Omental fat pad (tissue), 4 donors: ENCODE results near the gene PI4KB. TPM values are rescaled to one million over a fixed set of nuclear protein-coding genes. Genes with fewer than 3 reads are reported as not detected.

ENCODE experiments used
- ATAC-seq: fragments of 150-250 bp; one replicate; pipeline ENCODE4 v1.9.1; 2016; ENCODE audit warnings: mild to moderate bottlenecking, moderate library complexity; ENCODE audit not compliant: low FRiP score
- DNase-seq: peaks from one replicate; pipeline ENCODE4 v3.0.0-alpha.2; 2019; ENCODE audit warnings: low spot score
- total RNA-seq, 4 donors: library from RNA; depleted of rRNA; stranded (reverse); fragments of >200 nt; gene quantifications; one replicate each; pipeline ENCODE4 v1.1.0, GENCODE V29; 2016
- TF ChIP-seq, protein P1 (sequence below), 3 donors: fragments of 450-650 bp; IDR thresholded peaks; one replicate each; pipeline ENCODE4 v1.5.1; 2016 to 2017; ENCODE audit warnings: antibody characterized with exemption in 3 of 3, mild to moderate bottlenecking in 3 of 3, moderate library complexity in 2 of 3

PI4KB gene
- 100 to 1,000 TPM in 1 of 4 donors, 10 to 100 TPM in 3; 80.4 to 109 (median 87.2) TPM for total RNA-seq

DNA sequence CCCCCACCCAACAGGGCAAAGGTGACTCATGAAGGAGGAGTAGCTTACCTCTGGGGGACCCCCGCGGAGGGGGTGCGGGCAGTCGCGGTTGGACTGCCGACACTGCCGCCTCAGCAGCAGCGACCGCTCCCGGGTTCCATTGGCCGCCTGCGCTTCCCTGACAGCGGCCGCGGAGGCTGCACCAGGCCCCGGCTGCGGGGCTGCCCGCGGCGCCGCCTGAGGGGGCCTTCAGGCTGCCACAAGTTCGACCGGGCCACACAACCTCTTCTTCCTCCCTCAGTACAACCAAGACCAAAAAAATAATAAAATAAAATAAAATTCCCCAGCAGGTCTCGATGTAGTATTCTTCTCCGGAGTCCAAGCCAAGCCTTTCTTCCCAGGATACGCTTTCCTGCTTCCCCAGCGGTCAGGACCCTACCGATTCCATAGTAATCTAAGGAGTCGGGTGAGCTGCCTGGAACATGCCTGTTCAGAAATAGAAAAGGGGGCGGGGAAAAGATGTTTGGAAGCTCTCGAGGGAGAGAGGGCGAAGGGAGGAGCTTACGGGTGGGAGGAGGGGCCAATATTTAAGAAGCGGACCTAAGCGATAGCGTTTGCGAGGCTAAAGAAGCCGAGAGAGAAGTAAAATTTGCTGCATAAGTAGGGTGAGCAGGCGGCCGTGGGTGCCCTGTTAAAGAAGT lies at the start of gene PI4KB:
TSS of gene PI4KB (minus strand) at position 194 of the 680 bp plus-strand sequence. CDS start 10,935 bp downstream, outside the sequence.
- TF ChIP-seq, protein P1, sequence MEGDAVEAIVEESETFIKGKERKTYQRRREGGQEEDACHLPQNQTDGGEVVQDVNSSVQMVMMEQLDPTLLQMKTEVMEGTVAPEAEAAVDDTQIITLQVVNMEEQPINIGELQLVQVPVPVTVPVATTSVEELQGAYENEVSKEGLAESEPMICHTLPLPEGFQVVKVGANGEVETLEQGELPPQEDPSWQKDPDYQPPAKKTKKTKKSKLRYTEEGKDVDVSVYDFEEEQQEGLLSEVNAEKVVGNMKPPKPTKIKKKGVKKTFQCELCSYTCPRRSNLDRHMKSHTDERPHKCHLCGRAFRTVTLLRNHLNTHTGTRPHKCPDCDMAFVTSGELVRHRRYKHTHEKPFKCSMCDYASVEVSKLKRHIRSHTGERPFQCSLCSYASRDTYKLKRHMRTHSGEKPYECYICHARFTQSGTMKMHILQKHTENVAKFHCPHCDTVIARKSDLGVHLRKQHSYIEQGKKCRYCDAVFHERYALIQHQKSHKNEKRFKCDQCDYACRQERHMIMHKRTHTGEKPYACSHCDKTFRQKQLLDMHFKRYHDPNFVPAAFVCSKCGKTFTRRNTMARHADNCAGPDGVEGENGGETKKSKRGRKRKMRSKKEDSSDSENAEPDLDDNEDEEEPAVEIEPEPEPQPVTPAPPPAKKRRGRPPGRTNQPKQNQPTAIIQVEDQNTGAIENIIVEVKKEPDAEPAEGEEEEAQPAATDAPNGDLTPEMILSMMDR (IDR thresholded peaks at IDR 0.05), result no peak
- peak; percentile 68 for DNase-seq
- peak; percentile 99 for ATAC-seq

DNA sequence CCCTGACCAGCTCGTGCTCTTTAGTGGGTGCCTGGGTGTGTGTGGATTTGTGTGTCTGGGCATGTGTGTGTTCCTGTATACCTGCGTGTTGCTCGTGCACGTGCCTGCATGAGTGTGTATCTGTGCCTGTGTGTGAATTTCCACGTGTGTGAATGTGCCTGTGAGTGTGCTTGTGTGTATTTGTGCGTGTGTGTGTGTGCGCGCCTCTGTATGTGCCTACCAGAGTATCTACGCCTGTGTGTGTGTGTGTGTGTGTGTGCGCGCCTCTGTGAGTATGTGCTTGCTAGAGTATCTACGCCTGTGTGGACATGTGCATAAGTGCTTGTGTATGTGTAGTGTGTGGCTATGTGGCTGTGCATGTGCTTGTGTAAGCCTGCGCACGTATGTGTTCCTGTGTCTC lies 46.0 kb upstream of the PI4KB start:
- TF ChIP-seq, protein P1 (IDR thresholded peaks at IDR 0.05), result no peak
- ATAC-seq (no peak), DNase-seq (no peak)

DNA sequence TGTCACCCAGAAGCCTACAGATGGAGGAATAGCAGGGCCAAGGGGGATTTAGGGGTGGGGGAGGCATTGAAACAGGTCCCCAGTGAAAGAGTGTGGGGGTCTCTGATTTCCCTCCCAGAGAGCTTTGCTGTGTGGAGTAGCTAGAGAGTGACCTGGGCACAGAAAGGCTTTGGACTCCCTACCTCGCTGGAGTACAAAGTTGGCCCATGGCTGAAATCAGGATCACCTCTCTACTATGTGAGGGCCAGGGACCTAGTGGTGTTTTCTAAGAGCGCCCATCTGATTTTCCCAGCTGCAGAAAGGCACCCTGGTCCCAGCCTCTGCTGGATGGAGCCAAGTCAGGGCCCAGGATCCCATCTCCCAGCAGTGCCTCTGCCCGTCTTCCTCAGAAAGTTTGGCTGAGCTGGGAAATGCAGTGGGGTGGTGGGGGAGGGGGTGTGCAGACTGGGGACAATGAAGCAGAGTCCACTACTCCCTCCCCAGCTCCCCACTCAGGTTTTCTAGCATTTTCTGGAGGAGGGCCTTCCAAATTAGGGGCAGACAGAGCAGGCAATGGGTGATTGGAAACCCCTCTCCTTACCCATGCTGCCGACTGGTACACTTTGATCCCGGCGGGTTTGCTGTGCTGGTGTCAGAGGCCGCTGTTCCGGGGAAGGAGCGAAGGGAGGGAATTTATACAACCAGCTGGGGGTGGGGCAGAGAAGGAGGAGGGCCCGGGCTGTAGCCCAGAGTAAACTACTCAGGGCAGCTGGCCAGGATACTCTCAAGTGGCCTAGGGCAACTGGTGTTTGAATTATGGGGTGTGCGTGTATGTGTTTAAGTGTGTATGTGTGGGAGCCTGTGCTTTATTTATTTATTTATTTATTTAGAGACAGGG lies 45.1 kb upstream of the PI4KB start, which contains the start of gene SELENBP1:
TSS of gene SELENBP1 (minus strand) at position 648 of the 877 bp plus-strand sequence. CDS start at position 584, 64 bp downstream.
- DNase-seq (peak; percentile 44), ATAC-seq (peak; percentile 76)
- TF ChIP-seq, protein P1 (IDR thresholded peaks at IDR 0.05), result no peak

DNA sequence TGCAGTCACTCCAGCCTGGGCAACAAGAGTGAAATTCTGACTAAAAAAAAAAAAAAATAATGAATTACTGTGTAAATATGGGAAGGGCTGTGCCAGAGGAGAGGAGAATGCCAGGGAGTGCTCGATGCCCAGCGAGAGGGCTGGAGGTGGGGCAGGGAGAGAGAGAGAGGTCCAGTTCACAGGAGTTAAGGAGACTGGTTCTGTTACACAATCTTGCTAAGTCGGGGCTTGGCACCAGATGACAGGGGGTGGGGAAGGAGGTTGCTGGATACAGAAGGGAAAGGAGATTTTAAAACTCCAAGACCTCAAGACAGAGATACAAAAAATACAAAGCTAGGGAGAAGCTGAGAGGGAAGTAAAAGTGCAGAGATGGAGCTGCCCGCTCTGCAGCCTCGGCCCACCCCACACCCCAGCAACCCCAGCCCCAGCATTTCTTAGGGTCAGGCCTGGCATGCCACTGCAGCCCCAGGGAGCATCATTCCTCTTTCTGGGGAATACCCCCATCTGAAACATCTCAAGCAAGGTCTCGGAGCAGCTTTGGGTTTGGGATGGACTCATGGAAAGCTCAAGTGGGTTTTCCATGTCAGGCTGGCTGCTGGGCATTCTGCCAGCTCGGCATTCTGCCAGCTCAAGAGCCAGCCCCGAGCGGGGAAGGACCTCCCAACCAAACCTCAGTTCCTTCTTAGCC lies 44.3 kb upstream of the PI4KB start:
- DNase-seq (peak; percentile 34), ATAC-seq (peak; percentile 32)
- TF ChIP-seq, protein P1 (IDR thresholded peaks at IDR 0.05), result no peak

DNA sequence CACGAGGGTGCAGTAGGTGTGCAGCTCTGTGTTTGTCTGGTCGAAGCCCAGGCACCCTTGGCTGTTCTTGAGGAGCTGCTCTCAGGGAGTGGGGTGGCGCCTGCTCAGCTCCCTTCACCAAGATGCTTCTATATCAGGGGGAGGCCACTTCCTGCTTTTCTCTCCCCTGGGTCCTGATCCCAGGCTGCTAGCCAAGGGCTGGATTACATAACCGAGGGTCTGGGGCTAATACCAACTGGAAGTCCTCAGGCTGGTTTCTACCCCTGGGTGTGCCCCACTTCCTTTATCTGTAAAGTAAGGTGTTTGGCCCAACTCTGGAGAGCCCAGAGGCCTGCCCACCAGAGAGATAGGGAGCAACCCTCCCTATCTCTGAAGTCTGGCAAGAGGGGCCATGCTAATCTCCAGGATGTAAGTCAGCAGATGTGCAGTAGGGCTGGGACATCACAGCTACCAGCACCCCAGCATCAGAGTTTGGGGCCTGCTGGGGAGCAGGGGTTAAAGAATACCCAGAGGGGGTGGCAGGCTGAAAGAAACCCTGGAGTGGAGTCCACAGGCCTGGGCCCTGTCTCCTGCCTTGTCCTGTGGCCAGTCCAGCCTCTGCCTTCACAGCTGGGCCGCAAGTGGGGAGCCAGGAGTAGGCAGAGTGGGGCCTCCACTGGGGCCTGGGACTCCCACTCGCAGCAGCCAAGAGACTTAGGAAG lies 43.1 kb upstream of the PI4KB start:
- no peak for ATAC-seq

DNA sequence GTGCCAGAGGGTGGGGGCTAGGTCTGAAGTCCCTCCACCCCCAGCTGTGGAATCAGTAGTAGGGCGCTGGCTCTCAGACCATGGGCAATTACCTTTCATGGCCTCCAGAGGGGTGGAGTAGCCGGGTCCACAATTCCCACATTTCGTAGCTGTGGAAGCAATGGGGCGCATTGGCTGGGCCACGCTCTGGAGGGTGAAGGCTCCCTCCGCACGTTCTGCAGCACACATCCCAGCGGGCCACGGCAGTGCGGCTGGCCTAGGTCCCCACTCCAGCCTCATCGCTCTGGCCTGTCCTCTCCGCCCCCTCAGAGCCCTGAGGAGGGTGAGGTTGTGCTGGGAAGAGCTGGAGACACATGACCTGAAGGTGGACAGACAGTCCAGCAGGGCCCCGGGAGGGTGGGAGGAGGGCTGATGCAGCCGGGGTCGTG lies 42.4 kb upstream of the PI4KB start:
- no peak for ATAC-seq
- DNase-seq, result no peak
- TF ChIP-seq, protein P1 (IDR thresholded peaks at IDR 0.05), result no peak

More for the DNA sequence above, 43.1 kb upstream of the PI4KB start:
- DNase-seq, result no peak
- TF ChIP-seq, protein P1 (IDR thresholded peaks at IDR 0.05), result no peak
